ENCODE data around the gene FBXO48.
A peak's percentile ranks its signal among the peaks of the same experiment; 100 is the strongest.
"Not testable (repeated sequence)": the region's sequence is repeated elsewhere in the genome, so short reads cannot be mapped to it uniquely, and the experiment has no call there.

The FBXO48 gene, protein sequence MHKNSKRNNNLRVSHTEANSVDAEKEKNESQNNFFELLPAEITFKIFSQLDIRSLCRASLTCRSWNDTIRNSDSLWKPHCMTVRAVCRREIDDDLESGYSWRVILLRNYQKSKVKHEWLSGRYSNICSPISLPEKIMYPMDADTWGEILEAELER
- 2.0 to 6.1 (median 3.5) reads per million in 17 experiments for total RNA-seq

DNA sequence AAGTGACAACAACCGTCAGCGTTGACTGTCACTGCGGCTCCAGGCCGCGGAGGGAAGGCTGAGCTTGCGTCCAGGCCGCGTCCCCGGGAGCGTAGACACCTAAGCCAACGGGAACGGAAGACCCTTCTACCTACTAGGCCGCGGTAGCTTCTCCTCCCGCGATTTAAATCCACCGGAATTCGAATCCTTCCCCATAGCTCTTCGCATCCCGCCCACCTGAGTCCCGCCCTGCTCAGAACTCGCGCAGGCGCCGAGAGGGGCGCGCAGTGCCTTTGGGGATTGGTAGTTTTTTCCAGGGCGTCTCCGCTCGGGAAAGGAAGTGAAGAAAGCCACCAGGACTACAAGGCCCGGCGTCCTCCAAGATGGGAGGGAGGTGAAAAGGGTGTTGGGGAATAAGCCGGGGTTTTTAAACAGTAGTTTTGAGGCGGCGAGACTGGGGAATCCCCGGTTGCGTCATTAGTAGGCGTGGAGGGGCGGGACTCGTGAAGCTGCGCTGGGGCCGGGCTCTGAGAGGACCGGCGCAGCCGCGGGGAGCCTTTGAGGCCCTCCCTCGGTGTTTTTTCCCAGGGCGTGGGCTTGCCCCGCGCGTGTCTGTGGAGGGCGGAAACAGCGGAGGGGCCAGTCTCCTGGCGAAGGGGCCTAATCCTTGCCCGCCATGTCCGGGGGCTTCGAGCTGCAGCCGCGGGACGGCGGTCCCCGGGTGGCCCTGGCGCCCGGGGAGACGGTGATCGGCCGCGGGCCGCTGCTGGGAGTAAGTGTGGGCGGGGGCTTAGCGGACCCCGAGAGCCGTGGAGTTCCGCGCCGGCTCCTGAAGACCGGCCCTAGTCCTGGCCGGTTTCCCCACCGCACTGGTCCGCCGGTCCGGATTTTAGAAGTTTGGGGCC, at the start of gene FBXO48, which contains the start of gene APLF:
TSS of gene FBXO48 (minus strand) at position 218 of the 884 bp plus-strand sequence. CDS start 2,149 bp downstream, outside the sequence.
TSS of gene APLF (plus strand) at position 509 of the 884 bp plus-strand sequence. CDS start at position 656, 147 bp downstream.
- DNase-seq = peak; percentile 98 to 100 (median 99)

DNA sequence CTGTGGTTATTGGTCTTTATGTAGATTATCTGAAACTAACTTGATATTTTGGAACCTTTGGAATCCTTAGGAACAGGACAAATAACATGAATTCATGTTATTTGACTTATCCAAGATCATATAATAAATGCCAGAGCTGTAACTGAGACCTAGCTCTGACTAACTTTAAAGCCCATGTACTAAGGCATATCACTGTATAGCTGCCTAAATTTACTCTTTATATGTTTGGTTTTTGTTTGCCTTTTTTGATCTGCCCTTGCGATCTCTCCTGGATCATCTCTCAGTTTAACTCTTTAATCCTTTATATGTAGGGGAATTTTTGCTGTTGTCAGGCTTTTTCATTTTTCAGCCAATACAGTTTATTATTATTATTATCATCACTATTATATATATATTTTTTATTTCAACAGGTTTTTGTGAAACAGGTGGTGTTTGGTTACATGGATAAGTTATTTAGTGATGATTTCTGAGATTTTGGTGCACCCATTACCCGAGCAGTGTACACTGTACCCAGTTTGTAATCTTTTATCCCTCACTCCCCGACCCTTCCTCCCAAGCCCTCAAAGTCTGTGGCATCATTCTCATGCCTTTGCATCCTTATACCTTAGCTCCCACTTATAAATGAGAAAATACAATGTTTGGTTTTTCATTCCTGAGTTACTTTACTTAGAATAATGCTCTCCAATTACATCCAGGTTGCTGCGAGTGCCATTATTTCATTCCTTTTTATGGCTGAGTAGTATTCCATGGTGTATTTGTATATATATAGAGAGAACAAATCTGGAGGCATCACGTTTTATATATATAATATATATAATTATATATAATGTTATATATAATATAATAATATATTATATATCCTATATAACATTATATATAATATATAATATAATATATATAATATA, 49.2 kb upstream of the FBXO48 start:
- DNase-seq = no peak

DNA sequence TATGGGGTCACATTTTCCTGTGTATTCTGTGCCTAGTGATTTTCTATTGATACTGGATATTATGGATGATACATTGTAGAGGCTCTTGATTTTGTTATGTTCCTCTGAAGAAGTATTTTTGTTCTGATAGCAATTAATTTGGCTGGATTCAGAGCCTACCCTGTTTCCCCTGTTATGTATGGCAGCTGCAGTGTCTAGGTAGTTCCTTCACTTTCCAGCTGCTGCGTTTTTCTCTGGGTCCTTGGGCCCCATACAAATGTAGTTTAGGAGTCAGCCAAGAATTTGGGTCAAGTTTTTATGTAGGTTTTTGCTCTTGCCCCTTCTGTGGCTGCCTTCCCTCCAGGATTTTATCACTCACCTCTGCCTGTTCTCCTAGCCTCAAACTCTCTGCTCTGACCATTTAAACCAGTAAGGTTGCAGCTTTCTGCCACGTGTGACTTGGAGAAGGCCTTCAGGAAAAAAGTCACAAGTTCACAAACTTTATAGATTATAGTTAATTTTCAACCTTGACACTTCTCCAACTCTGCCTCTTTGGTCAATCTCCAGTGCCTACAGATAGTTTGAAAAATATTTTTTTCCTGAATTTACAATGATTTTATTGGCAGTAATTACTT, 47.3 kb upstream of the FBXO48 start:
- DNase-seq = no peak

DNA sequence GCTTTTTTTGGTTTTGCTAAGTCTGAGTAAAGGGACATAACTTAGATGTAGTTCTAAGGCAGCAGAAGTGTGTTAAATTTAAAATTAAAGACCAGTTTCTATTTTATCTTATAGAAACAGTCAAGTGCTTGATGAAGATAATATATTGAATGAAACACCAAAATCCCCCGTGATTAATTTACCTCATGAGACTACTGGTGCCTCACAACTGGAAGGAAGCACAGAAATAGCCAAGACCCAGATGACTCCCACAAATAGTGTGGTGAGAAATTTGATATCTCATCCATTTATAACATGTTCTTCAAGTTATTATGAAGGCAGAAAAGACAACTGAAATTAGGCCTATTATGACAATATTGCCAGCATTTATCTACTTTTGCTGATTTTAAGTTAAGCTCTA, 45.9 kb upstream of the FBXO48 start:
- peak in 2 of 4 experiments; percentile 10 to 24 for DNase-seq

DNA sequence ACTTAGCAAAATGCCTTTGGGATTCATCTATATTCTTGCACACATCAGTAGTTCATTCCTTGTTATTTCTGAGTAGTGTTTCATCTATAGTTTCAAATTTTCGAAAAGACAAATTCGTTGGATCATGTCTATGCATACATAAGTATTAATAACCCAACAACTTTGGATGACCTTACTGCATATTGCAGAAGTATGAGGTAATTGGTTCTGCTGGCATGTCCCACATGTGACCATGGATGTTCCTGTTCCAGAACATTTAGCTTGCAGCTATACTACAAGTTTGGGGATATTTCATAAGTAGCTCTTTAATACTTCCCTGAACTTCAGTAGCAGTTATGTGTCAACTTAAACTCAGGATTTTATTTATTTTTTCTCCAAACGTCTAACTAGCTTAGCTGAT, 45.2 kb upstream of the FBXO48 start:
- peak; percentile 59 to 88 (median 78) for DNase-seq

DNA sequence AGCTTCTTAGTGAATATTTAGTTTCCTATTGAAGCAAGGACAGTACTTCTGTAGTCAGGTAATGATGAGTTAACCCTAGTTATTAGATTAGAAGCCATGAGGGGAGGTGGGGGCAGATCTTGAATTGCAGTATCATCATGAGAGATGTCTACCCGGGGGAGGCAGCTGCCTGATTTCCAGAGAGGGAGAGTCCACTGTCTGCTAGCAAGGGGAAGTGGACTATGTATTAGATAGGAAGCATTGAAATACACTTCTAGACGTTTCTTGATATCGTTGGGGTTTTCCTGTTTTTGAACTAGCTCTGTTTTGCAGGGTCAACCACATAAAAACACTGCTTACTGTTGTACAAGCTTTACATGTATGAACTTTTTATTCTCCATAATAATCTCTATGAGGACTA, 39.1 kb upstream of the FBXO48 start:
- peak in 2 of 4 experiments; percentile 8 to 9 for DNase-seq

DNA sequence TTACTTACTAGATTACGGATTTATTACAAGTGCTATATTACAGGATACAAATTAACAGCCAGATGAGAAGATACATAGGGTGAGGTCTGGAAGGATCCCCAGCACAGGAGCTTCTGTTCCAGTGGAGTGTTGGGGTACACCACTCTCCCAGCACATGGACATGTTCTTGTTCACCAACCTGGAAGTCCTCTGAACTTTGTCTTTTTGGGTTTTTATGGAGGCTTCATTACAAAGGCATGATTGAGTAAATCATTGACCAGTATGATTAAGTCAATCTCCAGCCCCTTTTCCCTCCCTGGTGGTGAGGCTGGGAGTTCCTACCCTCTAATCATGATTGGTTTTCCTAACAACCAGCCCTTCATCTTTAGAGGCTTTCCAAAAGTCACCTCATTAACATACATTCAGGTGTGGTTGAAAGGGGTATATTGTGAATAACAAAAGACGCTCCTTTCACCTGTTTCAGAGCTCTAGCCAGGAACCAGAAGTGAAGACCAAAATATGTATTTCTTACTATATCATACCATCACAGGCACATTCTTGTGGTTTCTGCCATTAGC, 38.6 kb upstream of the FBXO48 start:
- DNase-seq = no peak

DNA sequence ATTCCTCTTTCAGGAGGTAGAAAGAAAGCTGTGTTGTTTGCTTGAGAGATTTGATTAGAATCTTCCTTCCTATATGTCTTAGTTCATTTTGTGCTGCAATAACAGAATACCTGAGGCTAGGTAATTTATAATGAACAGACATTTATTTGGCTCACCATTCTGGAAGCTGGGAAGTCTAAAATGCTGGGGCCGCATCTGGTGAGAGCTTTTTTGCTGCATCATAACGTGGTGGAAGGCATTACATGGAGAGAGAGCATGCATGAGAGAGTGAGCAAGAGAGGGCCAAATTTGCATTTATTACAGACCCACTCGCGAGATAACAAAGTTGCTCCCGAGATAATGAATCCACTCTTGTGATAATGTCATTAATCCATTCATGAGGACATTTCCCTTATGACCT, 34.7 kb upstream of the FBXO48 start:
- DNase-seq = no peak

DNA sequence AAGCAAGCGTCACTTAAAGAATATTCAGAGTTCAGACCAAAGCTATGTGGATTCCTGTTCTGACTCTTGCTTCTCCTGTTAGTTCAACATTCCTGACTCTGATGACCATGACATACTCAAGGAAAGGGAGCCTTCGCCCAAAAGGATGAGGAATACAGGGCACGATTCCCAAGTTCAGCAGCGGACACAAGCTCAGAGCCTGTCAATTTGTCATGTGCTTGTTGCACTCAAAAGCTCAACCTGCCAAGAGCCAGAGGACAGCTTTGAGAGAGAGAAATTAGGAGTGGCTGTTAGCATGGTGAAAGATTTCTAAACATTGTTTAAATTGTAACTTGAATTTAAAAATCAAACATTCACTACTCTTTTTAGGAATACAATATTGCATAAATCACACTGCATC, 33.6 kb upstream of the FBXO48 start:
- no peak for DNase-seq

DNA sequence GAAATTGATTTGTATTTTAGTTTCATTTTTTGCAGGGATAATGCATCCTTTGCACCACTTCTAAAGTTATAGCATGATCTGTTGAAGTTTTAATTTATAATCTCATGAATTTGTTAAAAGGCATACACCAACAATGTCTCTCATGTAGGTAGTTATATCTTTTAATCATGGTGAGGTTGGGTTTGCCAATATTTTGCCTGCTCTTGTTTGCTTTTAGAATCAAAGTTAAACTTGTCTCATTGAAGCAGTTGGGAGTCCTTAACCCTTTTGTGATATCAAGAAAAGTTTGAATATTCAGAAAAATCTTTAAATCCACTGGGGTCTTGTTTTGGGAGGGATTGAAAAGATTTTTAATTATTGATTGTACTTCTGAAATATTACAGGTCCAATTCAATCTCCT, 32.0 kb upstream of the FBXO48 start:
- no peak for DNase-seq

DNA sequence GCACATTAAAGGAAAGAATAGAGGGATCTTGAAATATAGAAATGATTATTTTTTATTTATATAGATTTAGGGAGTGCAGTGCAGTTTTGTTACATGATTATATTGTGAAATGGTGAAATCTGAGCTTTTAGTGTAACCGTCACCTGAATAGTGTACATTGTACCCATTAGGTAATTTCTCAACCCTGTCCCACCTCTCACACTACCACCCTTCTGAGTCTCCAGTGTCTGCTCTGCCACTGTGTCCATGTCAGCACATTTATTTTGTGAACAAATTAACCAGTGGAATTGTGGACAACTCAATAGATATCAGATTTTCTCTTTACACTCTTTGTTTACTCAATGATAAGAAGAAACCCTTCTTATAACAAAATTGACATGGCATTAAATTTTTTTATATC, 24.5 kb upstream of the FBXO48 start:
- DNase-seq = no peak

DNA sequence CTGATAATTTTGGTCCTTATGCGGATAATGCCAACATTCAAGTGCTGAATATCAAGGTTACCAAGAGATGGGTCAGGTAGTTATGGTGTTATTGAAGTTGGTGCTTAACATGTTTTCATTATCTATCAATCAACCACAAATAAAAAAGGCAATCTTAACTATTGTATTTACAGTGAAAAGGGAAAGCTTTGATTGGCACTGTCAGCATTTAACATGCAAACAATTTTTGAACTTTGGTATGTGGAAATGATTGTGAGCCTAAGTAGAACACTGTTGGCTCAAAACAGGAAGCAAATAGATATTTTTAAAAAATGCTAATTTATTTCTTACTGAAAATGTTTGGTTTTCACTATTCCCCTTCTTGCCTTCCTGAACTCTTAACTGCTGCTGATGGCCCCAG, 22.2 kb upstream of the FBXO48 start:
- peak in 2 of 4 experiments; percentile 8 to 27 for DNase-seq

DNA sequence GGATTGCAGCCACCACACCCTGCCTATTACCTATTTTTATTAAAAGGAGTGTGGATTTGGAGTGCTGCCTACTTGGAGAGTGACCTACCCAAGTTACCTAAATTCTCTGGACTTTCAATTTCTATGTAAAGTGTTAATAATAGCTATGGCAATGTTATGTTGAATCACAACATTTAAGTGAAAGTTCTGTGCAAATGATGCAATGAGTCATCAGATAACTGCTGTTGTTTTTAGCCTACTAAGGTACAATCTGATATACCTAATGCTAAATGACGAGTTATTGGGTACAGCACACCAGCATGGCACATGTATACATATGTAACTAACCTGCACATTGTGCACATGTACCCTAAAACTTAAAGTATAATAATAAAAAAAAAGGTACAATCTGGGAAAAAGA, 21.5 kb upstream of the FBXO48 start:
- DNase-seq = not testable (repeated sequence)

DNA sequence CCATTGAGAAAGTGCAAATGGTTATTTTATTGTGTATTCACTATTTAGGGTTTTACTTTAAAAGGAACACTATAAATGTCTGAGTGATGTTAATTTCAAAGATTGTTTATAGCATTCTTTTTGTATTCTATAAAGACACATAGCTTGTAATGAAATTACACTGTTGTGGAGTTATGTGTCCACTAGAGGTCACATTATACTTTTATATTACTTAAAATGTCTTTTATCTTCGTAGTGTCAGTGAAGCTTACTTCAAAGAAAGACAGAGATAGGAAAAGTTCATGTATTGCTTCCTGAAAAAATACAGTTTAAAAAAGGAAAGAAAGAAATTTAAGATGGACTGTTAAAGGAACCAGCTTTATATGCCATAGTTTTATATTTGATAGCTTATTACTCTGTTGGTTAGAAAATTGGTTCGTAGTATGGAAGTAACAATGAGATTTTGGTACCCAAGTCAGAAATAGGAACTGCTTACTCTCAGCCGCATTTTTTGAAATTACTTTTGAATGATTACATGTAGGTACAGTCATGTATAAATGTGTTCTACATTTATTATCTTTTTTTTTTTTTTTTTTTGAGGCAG, 20.8 kb upstream of the FBXO48 start:
- DNase-seq = peak in 3 of 4 experiments; percentile 16 to 69 (median 58)

DNA sequence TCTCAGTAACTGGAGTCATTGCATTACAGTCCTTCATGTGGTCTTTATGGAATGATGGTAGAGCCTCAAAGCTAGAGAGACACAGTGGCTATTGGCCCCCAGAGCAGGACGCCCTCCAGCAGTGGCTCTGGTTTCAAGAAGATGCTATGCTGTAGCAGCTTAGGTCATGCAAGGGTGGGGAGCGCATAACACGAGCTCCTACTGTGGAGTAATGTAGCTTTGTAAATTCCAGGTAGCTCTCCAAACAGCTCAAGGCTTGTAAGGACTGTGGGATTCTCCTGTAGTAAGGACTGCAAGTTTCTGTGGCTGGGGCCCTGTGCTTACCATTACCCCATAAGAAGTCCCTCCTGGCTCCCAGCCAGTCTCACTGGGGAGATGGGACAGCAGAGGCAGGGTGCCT, 15.9 kb upstream of the FBXO48 start:
- DNase-seq = no peak

DNA sequence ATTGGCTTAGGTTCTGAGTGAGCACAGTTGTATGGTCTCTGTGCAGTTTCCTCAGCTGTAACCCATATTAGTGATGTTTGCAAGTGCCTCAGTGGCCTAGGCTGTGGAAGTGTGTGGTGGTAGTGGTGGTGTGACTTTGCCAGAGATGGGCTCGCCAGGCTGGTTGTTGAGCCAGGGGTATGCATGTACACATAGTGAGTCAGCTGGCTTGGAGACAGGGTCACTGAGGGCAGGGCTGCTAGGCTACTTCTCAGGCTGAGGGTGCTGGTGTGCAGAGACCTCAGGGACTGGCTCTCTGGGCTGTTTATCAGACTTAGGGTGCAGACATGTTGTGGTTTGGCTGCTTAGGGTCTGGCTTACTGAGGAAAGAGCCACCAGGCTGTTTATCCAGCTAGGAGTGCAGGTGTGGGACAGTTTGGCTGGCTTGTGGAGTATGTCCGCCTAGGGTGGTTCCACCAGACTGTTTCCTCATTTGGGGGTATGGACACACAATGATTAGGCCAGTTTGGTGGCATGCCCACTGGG, 15.3 kb upstream of the FBXO48 start:
- DNase-seq = no peak

DNA sequence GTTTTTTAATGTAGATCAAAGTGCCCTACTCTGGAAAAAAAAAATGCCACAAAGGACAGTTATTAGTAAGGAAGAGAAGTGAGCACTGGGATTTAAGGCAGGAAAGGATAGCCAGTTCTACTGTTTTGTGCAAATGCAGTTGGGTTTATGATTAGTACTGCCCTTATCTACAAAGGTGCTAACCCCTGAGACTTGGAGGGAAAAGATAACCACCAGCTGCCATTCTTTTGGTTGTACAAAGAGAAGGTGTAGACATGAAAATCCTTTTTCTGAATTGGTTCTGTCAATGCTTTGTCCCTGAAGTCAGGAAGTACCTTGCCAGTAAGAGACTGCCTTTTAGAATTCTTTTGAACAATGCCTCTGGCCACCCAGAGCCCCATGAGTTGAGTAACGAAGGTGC, 11.6 kb upstream of the FBXO48 start:
- no peak for DNase-seq

DNA sequence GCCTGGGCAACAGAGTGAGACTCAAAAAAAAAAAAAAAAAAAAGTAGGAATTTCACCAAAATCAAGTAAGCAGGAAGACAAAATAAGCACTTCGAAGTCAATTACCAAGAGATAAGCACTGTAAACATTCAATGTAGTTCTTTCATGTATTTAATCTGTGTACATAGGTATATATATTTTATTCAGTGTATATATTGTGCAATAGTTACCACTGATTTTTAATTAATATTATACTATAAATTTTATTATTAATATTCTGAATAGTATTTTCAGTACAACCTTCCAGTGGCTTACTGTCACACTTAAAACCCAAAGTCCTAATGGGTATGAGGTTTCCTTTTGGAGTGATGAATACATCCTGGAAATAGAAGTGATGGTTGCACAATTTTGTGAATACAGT, 9.4 kb upstream of the FBXO48 start:
- DNase-seq = no peak

DNA sequence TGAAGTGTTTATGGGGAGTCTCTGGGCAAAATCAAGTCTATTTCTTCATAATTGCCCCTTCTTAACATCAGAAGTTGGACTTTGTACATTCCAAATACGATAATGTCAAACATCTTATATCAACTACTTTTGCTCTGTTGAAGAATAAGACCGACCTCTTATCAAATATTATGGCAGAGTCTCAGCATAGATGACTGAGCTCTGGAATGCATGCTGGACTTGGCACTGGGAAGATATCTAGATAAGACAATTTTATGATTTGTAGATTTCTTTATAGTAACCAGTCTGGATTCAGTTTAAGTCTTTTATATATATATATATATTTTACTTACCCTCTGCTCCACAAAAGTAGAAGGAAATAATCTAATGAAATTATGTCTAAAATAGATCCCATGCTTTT, 8.5 kb upstream of the FBXO48 start:
- DNase-seq = no peak

DNA sequence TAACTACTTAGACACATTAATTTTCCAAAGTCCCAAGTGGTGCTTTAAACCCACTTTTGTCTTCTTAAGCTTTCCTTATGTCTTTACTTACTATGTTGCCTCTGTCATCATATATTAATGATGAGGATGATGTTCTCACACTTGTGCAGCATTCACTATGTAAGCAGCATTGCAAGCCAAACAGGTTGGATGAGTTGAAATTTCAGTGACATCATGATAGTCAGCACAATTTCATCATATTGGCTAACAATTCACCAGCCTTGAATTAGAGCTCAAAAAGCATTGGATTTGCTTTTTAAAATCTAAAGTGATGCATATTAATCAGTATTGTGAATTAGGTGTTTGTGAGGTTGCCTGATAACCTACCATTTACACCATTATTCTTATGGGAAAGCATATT, 8.0 kb upstream of the FBXO48 start:
- no peak for DNase-seq

DNA sequence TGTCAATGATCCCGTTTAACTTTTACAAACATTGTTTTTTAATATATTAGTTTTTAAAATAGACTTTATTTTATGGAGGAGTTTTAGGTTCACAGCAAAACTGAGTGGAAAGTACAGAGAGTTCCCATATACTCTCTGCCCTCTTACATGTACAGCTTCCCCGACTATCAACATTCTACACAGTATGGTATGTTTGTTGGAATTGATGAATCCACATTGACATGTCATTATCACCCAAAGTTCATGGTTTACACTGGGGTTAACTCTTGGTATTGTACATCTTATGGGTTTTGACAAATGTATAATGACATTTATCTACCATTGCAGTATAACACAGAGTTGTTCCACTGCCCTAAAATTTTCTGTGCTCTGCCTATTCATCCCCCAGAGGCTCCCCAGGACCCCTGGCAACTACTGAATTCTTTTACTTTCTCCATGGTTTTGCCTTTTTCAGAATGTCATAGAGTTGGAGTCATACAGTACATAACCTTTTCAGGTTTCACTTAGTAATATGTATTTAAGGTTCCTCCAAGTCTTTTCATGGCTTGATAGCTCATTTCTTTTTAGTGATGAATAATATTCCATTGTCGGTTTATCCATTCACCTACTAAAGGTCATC, 5.8 kb upstream of the FBXO48 start:
- no peak for DNase-seq

Measured in suppressor macrophage (primary cell).